Liver (tissue), 3 donors: ENCODE data around the gene TTLL5.

ENCODE experiments used
- EGR1 ChIP-seq, 2 donors: IDR thresholded peaks; 2 replicates each; pipeline ENCODE4 v1.6.1; 2016 to 2018; ENCODE audit warnings: antibody characterized with exemption in 2 of 2, low read depth in 2 of 2
- JUND ChIP-seq, 2 donors: IDR thresholded peaks; 2 replicates each; pipeline ENCODE4 v1.6.1; 2016; ENCODE audit warnings: antibody characterized with exemption in 2 of 2
- MAX ChIP-seq: IDR thresholded peaks from 2 replicates; pipeline ENCODE4 v1.6.1; 2016; ENCODE audit warnings: antibody characterized with exemption
- RAD21 ChIP-seq, 2 donors: IDR thresholded peaks; 2 replicates each; pipeline ENCODE4 v1.6.1; 2016; ENCODE audit warnings: antibody characterized with exemption in 2 of 2, mild to moderate bottlenecking in 2 of 2
- TAF1 ChIP-seq: conservative IDR thresholded peaks from 2 replicates; pipeline ENCODE4 v1.6.1; 2016; ENCODE audit warnings: antibody characterized with exemption, mild to moderate bottlenecking
- TF ChIP-seq, protein P1 (sequence below): fragments of 150-350 bp; IDR thresholded peaks from 2 replicates; pipeline ENCODE4 v1.5.1; 2017; ENCODE audit warnings: improper control_type of control experiment, low read depth, low read length; ENCODE audit not compliant: missing input control
- TF ChIP-seq, protein P2 (sequence below): IDR thresholded peaks from 2 replicates; pipeline ENCODE4 v1.6.1; 2016; ENCODE audit warnings: antibody characterized with exemption, mild to moderate bottlenecking
- donor health status: healthy.
- donor health status: healthy.

DNA sequence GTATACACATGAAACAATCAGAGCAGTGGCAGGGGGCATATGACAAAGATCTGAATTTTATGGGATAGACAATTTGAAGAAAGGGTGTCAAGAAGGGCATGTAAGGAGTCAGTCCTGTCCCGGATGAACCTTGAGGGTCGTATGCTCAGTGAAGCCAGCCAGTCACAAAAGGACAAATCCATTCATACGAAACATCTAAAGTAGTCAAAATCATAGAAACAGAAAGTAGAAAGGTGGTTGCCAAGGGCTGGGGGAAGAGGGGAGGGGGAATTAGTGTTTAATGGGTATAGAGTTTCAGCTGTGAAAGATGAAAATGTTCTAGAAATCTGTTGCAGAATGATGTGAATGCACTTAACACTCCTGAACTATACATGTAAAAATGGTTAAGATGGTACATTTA is 163.3 kb downstream of the TTLL5 start:
- TF ChIP-seq MAX (no peak), EGR1 (IDR thresholded peaks at IDR 0.05; ENCODE audit: low read depth in 2 of 2) (no peak), RAD21 (IDR thresholded peaks at IDR 0.05) (no peak), JUND (IDR thresholded peaks at IDR 0.05) (no peak), TAF1 (no peak)
- TF ChIP-seq, protein P1, sequence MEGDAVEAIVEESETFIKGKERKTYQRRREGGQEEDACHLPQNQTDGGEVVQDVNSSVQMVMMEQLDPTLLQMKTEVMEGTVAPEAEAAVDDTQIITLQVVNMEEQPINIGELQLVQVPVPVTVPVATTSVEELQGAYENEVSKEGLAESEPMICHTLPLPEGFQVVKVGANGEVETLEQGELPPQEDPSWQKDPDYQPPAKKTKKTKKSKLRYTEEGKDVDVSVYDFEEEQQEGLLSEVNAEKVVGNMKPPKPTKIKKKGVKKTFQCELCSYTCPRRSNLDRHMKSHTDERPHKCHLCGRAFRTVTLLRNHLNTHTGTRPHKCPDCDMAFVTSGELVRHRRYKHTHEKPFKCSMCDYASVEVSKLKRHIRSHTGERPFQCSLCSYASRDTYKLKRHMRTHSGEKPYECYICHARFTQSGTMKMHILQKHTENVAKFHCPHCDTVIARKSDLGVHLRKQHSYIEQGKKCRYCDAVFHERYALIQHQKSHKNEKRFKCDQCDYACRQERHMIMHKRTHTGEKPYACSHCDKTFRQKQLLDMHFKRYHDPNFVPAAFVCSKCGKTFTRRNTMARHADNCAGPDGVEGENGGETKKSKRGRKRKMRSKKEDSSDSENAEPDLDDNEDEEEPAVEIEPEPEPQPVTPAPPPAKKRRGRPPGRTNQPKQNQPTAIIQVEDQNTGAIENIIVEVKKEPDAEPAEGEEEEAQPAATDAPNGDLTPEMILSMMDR, result no peak
- TF ChIP-seq, protein P2, sequence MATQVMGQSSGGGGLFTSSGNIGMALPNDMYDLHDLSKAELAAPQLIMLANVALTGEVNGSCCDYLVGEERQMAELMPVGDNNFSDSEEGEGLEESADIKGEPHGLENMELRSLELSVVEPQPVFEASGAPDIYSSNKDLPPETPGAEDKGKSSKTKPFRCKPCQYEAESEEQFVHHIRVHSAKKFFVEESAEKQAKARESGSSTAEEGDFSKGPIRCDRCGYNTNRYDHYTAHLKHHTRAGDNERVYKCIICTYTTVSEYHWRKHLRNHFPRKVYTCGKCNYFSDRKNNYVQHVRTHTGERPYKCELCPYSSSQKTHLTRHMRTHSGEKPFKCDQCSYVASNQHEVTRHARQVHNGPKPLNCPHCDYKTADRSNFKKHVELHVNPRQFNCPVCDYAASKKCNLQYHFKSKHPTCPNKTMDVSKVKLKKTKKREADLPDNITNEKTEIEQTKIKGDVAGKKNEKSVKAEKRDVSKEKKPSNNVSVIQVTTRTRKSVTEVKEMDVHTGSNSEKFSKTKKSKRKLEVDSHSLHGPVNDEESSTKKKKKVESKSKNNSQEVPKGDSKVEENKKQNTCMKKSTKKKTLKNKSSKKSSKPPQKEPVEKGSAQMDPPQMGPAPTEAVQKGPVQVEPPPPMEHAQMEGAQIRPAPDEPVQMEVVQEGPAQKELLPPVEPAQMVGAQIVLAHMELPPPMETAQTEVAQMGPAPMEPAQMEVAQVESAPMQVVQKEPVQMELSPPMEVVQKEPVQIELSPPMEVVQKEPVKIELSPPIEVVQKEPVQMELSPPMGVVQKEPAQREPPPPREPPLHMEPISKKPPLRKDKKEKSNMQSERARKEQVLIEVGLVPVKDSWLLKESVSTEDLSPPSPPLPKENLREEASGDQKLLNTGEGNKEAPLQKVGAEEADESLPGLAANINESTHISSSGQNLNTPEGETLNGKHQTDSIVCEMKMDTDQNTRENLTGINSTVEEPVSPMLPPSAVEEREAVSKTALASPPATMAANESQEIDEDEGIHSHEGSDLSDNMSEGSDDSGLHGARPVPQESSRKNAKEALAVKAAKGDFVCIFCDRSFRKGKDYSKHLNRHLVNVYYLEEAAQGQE, result no peak
